Thoracic aorta (tissue), 2 donors: ENCODE data around the gene NGDN. TPM values are rescaled to one million over a fixed set of nuclear protein-coding genes. Genes with fewer than 3 reads are reported as not detected.

Experiments
- ATAC-seq: fragments of 150-250 bp; one replicate; pipeline ENCODE4 v1.8.0; 2017; ENCODE audit warnings: low read depth; ENCODE audit not compliant: insufficient number of reproducible peaks, low FRiP score
- DNase-seq: peaks from one replicate; pipeline ENCODE4 v3.0.0-alpha.2; 2020; ENCODE audit warnings: low spot score
- H3K27ac ChIP-seq, 2 donors: fragments of 200-600 bp; sonication (generic); 1 replicate in 1 of 2; 2 replicates in 1 of 2; pipeline ENCODE4 v1.5.1; 2016; ENCODE audit warnings: mild to moderate bottlenecking in 2 of 2, moderate library complexity in 2 of 2
- H3K27me3 ChIP-seq: fragments of 200-600 bp; sonication (generic); replicated peaks from 2 replicates; pipeline ENCODE4 v1.6.0; 2016; ENCODE audit warnings: mild to moderate bottlenecking; ENCODE audit not compliant: insufficient read depth
- H3K36me3 ChIP-seq: fragments of 200-600 bp; sonication (generic); one replicate; pipeline ENCODE4 v1.5.1; 2016
- H3K4me1 ChIP-seq, 2 donors: fragments of 200-600 bp; sonication (generic); 1 replicate in 1 of 2; 2 replicates in 1 of 2; pipeline versions ENCODE4 v1.5.1 to v1.6.0; 2016; ENCODE audit warnings: low read depth in 2 of 2, mild to moderate bottlenecking in 1 of 2; ENCODE audit not compliant: control insufficient read depth in 1 of 2
- H3K4me3 ChIP-seq: fragments of 200-600 bp; sonication (generic); 2 replicates; pipeline ENCODE4 v1.5.1; 2016; ENCODE audit warnings: mild to moderate bottlenecking
- H3K9me3 ChIP-seq: fragments of 200-600 bp; sonication (generic); 2 replicates; pipeline ENCODE4 v1.5.1; 2016
- total RNA-seq, 2 donors: library from RNA; depleted of rRNA; stranded (reverse); fragments of >200 nt; gene quantifications; one replicate each; pipeline versions ENCODE4 v1.1.0 to v1.2.3, GENCODE V29; 2016
- TF ChIP-seq, protein P1 (sequence below): fragments of 200-600 bp; sonication (generic); IDR thresholded peaks from one replicate; pipeline ENCODE4 v1.5.1; 2019; ENCODE audit warnings: antibody characterized with exemption

Gene NGDN
- total RNA-seq, 2 donors from 2014 or later: 29.1 to 46.3 TPM

- DNase-seq (no peak), ATAC-seq (no peak)
- Histone ChIP-seq H3K9me3 (no peaks in the 10 kb centered on the region), H3K4me1 (no peaks in the 10 kb centered on the region), H3K27me3 (no peaks in the 10 kb centered on the region), H3K27ac (no peak overlapping the region), H3K4me3 (no peak overlapping the region), H3K36me3 (no peaks in the 10 kb centered on the region)
- TF ChIP-seq, protein P1, sequence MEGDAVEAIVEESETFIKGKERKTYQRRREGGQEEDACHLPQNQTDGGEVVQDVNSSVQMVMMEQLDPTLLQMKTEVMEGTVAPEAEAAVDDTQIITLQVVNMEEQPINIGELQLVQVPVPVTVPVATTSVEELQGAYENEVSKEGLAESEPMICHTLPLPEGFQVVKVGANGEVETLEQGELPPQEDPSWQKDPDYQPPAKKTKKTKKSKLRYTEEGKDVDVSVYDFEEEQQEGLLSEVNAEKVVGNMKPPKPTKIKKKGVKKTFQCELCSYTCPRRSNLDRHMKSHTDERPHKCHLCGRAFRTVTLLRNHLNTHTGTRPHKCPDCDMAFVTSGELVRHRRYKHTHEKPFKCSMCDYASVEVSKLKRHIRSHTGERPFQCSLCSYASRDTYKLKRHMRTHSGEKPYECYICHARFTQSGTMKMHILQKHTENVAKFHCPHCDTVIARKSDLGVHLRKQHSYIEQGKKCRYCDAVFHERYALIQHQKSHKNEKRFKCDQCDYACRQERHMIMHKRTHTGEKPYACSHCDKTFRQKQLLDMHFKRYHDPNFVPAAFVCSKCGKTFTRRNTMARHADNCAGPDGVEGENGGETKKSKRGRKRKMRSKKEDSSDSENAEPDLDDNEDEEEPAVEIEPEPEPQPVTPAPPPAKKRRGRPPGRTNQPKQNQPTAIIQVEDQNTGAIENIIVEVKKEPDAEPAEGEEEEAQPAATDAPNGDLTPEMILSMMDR: no peak
Measured at GRCh38 chr14:23524954-23525353, 55.5 kb downstream of the NGDN start.

GRCh38 chr14:23525611-23526010 lies 56.1 kb downstream of the NGDN start:
- no peak for ATAC-seq
- Histone ChIP-seq H3K27me3 (no peaks in the 10 kb centered on the region), H3K36me3 (no peaks in the 10 kb centered on the region), H3K27ac (no peak overlapping the region), H3K9me3 (no peaks in the 10 kb centered on the region), H3K4me1 (no peaks in the 10 kb centered on the region), H3K4me3 (no peak overlapping the region)
- no peak for DNase-seq
- TF ChIP-seq, protein P1: no peak

Other genes with a start within 250 kb of the NGDN start
- gene RNF212B, start 231.8 kb upstream of the NGDN start, total RNA-seq: not detected
- 1 to 10 TPM; 4.6 to 6.2 TPM for gene HOMEZ, start 183.6 kb upstream of the NGDN start, total RNA-seq
- gene PPP1R3E, start 166.8 kb upstream of the NGDN start, total RNA-seq: 1 to 10 TPM; 8.7 TPM
- 10 to 100 TPM; 50.6 to 74.4 TPM for gene BCL2L2, start 162.9 kb upstream of the NGDN start, total RNA-seq
- gene PABPN1, start 148.2 kb upstream of the NGDN start, total RNA-seq: 10 to 100 TPM; 44.8 to 54.9 TPM
- gene SLC22A17, start 116.8 kb upstream of the NGDN start, total RNA-seq: 10 to 100 TPM; 55.1 to 72.3 TPM
- 10 to 100 TPM; 23.3 to 38.2 TPM for gene EFS, start 104.5 kb upstream of the NGDN start, total RNA-seq
- gene IL25, start 96.9 kb upstream of the NGDN start, total RNA-seq: not detected
- 1 to 10 TPM in 1 of 2 donors, not detected in 1; 2.6 TPM for gene CMTM5, start 92.7 kb upstream of the NGDN start, total RNA-seq
- gene MYH6, start 61.4 kb upstream of the NGDN start, total RNA-seq: not detected
- gene MYH7, start 34.0 kb upstream of the NGDN start, total RNA-seq: under 1 TPM in 1 of 2 donors, not detected in 1; 0.81 TPM
- gene ZFHX2, start 82.1 kb downstream of the NGDN start, total RNA-seq: 1 to 10 TPM in 1 of 2 donors, under 1 TPM in 1; 0.49 to 1.5 TPM
- gene THTPA, start 86.6 kb downstream of the NGDN start, total RNA-seq: 10 to 100 TPM; 17.8 to 30.9 TPM
- 10 to 100 TPM; 36.4 to 61.7 TPM for gene AP1G2, start 98.1 kb downstream of the NGDN start, total RNA-seq
- 1 to 10 TPM in 1 of 2 donors, not detected in 1; 1.3 TPM for gene JPH4, start 109.1 kb downstream of the NGDN start, total RNA-seq
- not detected for gene DHRS2, start 166.7 kb downstream of the NGDN start, total RNA-seq